Measurements from ENCODE around the gene TTYH3.
A peak's percentile ranks its signal among the peaks of the same experiment; 100 is the strongest.

TTYH3 gene

GRCh38 chr7:2617325-2617905, 14.4 kb upstream of the TTYH3 start:
- DNase-seq = no peak

DNA sequence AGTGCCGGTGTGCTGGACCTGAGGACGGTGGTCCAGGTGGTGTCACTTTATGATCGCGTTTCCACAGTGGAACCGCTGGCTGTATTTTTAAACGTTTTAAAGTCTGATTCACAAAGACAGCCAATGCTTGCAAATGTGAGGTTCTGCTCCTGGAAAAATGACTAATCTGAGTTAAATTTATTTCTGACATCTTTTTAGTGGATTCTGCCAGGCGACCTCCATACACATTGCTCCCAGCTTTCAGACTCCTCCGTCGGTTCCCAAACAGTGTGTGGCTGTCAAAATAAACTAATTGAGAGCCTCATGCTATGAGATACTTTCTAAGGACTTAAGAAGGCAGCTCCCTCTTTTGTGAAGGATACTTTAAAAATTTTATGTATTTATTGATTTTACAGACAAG, 12.7 kb upstream of the TTYH3 start:
- no peak for DNase-seq

DNA sequence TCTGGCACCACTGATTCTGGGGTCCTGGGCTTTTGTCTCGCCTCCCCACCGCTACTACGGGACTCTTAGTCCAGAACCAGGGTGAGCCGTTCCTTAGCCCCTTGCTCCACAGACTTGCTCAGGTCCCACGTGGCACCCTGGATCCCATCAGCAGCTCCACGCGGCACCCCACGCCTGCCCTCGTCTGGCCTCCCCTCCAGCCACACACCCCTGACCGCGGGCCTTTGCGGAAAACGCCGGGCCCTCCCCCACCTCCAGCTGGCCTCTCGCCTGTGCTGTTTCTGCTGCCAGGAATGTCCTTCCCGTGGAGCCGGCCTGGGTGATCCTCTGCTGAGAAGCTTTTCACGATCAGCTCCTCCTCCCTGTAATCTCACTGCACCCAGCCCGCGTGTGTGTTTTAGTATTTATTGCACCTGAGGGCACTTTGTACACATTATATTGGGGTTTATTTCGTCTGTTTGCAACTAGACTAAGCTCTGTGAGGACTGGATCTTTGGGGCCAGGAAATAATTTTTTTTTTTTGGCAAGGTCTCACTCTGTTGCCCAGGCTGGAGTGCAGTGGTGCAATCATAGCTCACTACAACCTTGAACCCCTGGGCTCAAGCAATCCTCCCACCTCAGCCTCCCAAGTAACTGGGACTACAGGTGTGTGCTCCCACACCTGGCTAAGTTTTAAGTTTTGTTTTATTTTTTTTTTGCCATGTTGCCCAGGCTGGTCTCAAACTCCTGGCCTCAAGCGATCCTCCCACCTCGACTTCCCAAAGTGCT, 10.5 kb upstream of the TTYH3 start:
- no peak for DNase-seq

GRCh38 chr7:2621948-2622640, 9.7 kb upstream of the TTYH3 start:
- no peak for DNase-seq

- DNase-seq = no peak
Observed at GRCh38 chr7:2622869-2623697, 8.7 kb upstream of the TTYH3 start.

DNA sequence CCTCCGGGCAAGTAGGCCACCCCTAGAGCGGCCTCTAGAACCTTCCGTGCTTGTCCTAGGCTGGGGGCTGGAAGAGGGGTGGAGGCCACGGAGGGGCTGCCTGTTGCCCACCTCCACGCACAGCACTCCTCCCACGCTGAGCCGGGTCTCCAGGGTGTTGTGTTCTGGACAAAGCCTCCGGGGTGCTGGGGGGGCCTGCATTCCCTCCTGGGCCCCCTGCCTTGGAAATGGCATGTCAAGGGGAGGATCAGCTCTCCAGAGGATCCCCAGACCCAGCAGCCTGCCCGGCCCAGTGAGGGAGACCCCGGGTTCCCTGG, 8.1 kb upstream of the TTYH3 start:
- DNase-seq = no peak

DNA sequence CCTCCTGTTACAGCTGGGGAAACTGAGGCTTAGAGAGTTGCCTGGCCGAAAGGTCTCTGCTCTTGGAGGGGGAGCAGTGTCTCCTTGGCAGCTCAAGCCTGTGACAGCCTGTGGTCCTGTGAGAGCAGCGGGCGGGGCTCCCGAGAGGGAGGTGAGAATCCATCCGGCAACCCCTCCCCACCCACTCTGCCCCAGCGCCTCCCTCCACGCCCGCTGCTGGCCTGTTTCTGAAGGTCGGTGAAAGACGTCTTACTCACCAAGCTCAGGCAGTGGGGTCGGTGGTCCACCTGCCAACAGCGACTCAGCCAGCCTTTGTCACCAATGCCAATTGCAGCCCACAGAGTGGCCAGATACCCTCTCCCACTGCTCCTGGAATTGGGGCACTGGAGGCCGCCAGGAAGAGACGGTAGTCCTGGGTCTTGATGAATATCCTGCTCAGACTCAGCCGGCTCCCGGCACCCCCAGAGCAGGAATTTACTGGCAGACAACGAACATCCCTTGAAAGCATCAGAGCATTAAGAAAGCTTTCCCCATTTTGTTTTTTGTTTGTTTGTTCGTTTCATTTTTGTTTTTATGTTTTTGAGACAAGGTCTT, 7.4 kb upstream of the TTYH3 start:
- DNase-seq = no peak

GRCh38 chr7:2626498-2627117, 5.2 kb upstream of the TTYH3 start:
- DNase-seq = peak; percentile 86

- DNase-seq = no peak
Observed at GRCh38 chr7:2627258-2628129, 4.3 kb upstream of the TTYH3 start.

- no peak for DNase-seq
Observed at GRCh38 chr7:2628130-2628482, 3.7 kb upstream of the TTYH3 start.

DNA sequence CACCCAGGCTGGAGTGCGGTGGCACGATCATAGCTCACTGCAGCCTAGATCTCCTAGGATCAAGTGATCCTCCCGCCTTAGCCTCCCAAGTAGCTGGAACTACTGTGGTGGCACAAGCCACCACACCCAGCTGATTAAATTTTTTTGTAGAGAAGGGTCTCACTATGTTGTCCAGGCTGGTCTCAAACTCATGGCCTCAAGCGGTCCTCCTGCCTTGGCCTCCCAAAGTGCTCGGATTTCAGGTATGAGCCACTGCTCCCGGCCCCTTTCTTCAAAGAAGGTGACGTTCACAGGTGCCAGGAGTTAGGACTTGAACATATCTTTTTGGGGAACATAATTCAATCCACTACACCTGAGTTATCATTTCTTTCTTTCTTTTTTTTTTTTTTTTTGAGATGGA, 2.9 kb upstream of the TTYH3 start:
- no peak for DNase-seq

DNA sequence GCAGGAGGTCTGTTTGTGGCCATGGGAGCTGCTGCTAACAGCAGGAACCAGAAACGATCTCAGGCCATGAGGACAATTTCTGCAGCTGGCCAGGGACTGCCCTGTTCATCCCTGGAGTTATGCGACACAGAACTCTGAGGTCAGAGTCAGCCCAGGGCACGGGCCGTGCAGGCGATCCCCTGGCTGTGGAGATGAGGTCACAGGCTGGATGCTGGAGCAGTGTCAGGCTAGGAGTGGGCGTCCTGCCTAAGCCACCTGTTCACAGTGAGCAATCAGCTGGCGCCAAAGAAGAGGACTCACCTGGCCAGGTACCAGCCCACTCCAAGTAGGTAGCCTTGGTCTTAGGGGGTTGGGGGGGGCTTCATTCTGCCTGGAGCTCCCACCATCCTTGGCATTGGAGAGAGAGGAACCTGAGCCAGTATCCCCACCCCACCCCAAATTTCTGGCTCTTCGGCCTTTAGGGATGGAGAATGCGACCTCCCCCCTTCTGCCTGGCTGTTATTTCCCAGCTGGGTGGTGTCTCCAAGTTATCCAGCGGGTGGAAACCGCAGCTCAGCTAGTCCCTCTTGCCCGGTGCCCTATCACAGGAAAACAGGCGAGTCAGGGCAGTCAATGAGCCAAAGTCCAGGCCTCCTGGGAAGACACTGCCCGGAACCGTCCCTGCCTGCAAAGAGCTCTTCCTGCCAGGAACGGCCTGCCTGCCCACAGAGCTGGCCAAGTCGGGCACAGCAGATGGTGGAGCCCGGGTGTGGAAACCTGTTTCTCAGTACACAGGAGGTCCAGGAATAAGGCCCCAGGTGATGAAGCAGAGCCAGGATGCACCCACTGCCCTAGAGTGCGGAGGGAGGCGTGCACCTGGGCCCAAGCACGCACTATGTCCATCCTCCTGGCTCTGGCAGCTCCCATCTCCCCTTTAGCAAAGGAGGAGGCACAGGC, 1.8 kb upstream of the TTYH3 start:
- DNase-seq = peak; percentile 60

DNA sequence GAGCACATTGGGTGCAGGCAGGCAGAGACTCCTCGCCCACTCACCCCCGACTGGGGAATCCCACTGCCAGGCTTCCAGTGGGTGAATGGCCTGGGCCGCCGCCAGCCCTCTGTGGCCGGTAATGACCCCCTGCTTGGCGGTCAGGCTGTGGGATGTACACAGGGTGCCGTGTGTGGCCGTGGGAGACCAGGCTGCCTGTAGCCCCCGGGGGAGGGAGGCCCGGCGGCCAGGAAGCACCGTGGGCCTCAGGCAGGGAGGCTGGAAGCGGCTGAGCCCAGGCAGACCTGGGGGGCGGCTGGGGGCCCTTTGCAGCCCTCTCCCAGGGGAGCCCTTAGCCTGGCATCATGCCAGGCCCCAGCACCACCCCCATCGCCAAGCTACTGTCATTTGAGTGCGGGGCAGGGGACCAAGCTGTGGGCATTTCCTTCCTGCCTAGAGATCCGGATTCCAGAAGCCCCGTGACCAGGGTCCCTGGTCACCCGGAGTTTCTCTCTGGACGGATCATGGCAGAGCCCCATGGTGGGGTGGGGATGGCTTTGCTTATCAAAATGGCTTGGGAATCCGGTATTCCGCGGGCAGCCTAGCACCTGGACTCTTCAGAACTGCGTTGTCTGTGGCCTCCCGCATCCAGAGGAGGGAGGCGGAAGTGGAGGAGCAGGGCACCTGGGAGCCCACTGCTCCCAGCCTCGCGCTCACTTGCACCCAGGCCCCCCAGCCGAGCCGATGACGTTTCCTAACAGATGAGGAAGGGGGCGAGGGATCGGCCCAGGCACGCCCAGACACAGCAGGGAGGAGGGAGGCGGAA, 1.1 kb downstream of the TTYH3 start:
- DNase-seq = peak; percentile 95

DNA sequence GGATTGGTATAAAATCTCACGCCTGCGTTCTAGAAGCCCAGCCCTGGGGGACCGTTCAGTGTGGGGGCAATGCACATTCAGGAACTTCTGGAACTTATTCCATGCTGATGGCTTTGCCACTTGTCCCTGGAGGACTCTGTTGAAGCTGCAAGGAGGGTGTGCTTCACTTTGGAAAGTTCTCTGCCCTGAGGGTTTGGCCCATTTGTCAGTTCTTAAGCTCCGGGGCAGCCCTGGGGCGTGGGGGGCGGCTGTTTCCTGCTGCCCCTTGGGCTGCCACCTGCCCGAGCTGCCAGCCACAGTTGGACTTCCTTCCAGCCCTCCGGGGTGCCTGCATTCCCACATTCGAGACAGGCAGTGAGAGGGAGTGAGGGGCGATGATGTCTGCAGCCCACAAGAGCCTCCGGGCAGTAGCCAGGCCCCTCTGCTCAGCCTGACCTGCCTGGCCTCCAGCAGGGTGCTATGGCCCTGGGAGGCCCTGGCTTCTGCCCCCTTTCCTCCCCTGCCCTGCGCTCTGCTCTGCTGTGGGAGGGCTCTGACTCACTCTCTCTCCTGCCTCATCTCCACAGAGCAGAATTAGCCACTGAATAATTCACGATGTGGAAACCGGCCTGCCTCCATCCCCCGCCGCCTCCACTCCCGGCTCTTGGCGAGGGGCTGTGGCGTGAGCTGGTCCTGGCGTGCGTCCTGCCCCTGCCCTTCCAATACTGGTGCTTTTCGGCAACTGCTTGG, 1.9 kb downstream of the TTYH3 start:
- peak; percentile 100 for DNase-seq

DNA sequence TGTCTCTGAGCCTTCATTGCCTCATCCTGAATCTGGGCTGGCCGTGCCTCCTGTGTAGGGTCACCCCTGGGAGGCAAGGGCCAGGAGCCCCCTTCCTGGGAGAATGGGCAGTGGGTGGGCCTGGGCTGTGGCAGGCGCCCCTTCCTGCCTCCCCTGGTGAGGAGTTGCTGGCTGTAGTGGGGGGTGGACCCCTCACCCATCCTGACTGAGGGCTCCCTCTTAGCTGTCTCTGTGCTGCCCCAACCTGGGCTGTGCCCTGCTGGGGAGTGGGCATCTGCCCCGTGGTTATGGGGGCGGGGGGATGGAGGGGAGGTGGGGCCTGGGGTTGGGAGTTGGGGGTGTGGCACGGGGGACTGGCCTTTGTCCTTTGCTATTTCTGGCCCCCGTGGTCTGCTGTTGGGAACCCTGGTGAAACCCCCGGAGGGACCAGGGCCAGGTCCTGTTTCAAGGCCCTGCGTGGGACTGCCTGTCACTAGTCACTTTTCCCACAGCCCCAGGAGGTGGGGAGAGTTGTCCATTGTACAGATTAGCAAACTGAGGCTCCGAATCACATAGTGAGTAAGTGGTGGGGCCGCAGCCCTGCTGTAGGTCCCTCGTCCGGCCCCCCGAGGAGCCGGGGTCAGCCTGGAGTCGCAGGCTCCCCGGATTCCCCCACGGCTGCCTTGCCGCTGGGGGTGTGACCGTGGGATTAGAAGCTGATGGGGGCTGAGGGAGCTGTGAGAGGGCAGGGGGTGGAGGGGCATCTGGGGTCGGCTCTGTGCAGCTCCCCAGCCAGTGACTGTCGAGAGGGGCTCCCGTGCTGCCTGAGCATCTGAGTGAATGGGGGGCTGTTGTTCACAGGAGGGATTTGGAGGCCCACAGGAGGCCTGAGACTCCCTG, 2.7 kb downstream of the TTYH3 start:
- no peak for DNase-seq

DNA sequence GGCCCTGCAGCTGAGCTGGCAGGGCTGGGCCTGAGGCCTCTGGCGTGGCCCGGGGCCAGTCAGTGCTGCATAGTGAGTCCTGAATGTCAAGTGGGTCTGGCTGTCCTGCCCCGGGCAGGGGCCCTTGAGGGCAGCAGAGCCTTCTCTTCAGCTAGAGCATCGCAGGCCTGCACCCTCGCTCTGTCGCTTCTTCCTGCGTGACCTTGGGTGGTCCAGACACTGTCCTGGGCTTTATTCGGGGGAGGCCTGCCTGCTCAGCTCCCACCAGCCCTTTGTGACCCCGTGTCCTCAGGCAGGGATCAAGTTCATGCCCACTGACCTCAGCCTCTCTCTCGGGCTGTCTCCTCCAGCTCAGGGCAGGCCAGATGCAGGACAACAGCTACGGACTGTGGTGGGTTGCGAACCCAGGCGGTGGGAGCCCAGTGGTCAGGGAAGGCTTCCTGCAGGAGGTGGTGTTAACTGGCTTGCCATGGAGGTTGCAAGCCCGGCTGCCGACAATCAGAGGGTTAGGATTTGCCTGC, 3.4 kb downstream of the TTYH3 start:
- DNase-seq = no peak

All from NCI-H226 (cell line).